Measurements from ENCODE around the gene ASAP2. TPM values are rescaled to one million over a fixed set of nuclear protein-coding genes. Genes with fewer than 3 reads are reported as not detected.

The ASAP2 gene
- total RNA-seq, 1 experiment from 2014 or later = 14.3 TPM

GRCh38 chr2:9169349-9170107 is 37.1 kb upstream of the ASAP2 start (continued):
- TF ChIP-seq CBFB (CRISPR knock-in tag; IDR thresholded peaks at IDR 0.05; ENCODE audit: low read depth) (no peak), RELA (CRISPR knock-in tag; IDR thresholded peaks at IDR 0.05; ENCODE audit: borderline replicate concordance) (no peak), ZNF138 (CRISPR knock-in tag; conservative IDR thresholded peaks at IDR 0.05) (no peak), ZNF532 (CRISPR knock-in tag; IDR thresholded peaks at IDR 0.05; ENCODE audit: borderline replicate concordance) (no peak), ZNF423 (CRISPR knock-in tag; IDR thresholded peaks at IDR 0.05) (no peak), USF2 (CRISPR knock-in tag; IDR thresholded peaks at IDR 0.05) (no peak), ZNF425 (CRISPR knock-in tag; conservative IDR thresholded peaks at IDR 0.05) (no peak), NR1H2 (CRISPR knock-in tag; IDR thresholded peaks at IDR 0.05) (no peak)

GRCh38 chr2:9170458-9171130 is 36.0 kb upstream of the ASAP2 start:
- POLR2A ChIA-PET = no interaction called here
- ATAC-seq = no peak
- Mint-ChIP-seq H3K27ac (no peak overlapping the region), H3K9me3 (peaks cover 6% of the 10 kb centered on the region), H3K4me3 (no peak overlapping the region; the same call in 1 of the 2 replicates), H3K36me3 (peaks cover 4% of the 10 kb centered on the region; the same call in 1 of the 2 replicates), H3K4me1 (peaks cover 39% of the 10 kb centered on the region), H3K27me3 (ENCODE audit: low read depth) (no peaks in the 10 kb centered on the region; the same call in 1 of the 2 replicates)
- no peak for DNase-seq (ENCODE audit: low spot score)
- CTCF ChIA-PET = no interaction called here
- no peak for TF ChIP-seq MAX (CRISPR knock-in tag; IDR thresholded peaks at IDR 0.05)
- TF ChIP-seq NR2C2 (CRISPR knock-in tag; IDR thresholded peaks at IDR 0.05) = no peak
- no peak for TF ChIP-seq IRF1 (CRISPR knock-in tag; IDR thresholded peaks at IDR 0.05)
- no peak for TF ChIP-seq E2F1 (CRISPR knock-in tag; IDR thresholded peaks at IDR 0.05)
- TF ChIP-seq ARID4B (CRISPR knock-in tag; IDR thresholded peaks at IDR 0.05; ENCODE audit: borderline replicate concordance) = no peak
- TF ChIP-seq HMGXB4 (CRISPR knock-in tag; IDR thresholded peaks at IDR 0.05) = no peak
- TF ChIP-seq RELA (CRISPR knock-in tag; IDR thresholded peaks at IDR 0.05; ENCODE audit: borderline replicate concordance) = no peak
- no peak for TF ChIP-seq HMGA2 (CRISPR knock-in tag; IDR thresholded peaks at IDR 0.05)
- TF ChIP-seq E2F4 (CRISPR knock-in tag; IDR thresholded peaks at IDR 0.05; ENCODE audit: borderline replicate concordance, low read depth) = no peak

Measured in WTC11 (cell line).